Neural cell (in vitro differentiated cells): ENCODE measurements around the gene IFFO2. TPM values are rescaled to one million over a fixed set of nuclear protein-coding genes. Genes with fewer than 3 reads are reported as not detected.

Experiments used
- H2AFZ ChIP-seq: fragments of 200-600, 300-800 bp; sonication (generic), shearing (Covaris generic); 2 replicates; pipeline ENCODE4 v1.6.0; 2014; ENCODE audit warnings: low read depth, mild to moderate bottlenecking, antibody characterized with exemption, low read length, moderate library complexity
- H3F3A ChIP-seq: fragments of 200-600 bp; shearing (Covaris generic); 2 replicates; pipeline ENCODE4 v1.6.1; 2016; ENCODE audit warnings: mild to moderate bottlenecking, moderate library complexity, mixed read lengths, antibody characterized with exemption, low read length; ENCODE audit not compliant: insufficient read depth, poor library complexity, severe bottlenecking
- H3K27ac ChIP-seq: fragments of 200-600, 300-800 bp; sonication (generic), shearing (Covaris generic); 2 replicates; pipeline ENCODE4 v1.5.1; 2014; ENCODE audit warnings: mild to moderate bottlenecking, low read length, moderate library complexity
- H3K27me3 ChIP-seq: fragments of 300-800, 200-600 bp; sonication (generic), shearing (Covaris generic); 2 replicates; pipeline ENCODE4 v1.6.0; 2014; ENCODE audit warnings: mild to moderate bottlenecking, low read depth, low read length, moderate library complexity; ENCODE audit not compliant: insufficient read depth
- H3K36me3 ChIP-seq: fragments of 300-800, 200-600 bp; sonication (generic), shearing (Covaris generic); 2 replicates; pipeline ENCODE4 v1.5.1; 2014; ENCODE audit warnings: mild to moderate bottlenecking, antibody characterized with exemption, low read length, moderate library complexity; ENCODE audit not compliant: insufficient read depth
- H3K4me2 ChIP-seq: fragments of 300-800, 200-600 bp; sonication (generic), shearing (Covaris generic); 2 replicates; pipeline ENCODE4 v1.6.0; 2014; ENCODE audit warnings: mild to moderate bottlenecking, low read length
- H3K4me3 ChIP-seq: fragments of 300-800, 200-600 bp; sonication (generic), shearing (Covaris generic); 2 replicates; pipeline ENCODE4 v1.5.1; 2014; ENCODE audit warnings: mild to moderate bottlenecking, low read length, moderate library complexity
- H3K79me2 ChIP-seq: fragments of 200-600 bp; shearing (Covaris generic); replicated peaks from 2 replicates; pipeline ENCODE4 v1.6.0; 2014; ENCODE audit warnings: mild to moderate bottlenecking, low read length, moderate library complexity; ENCODE audit not compliant: insufficient read depth
- H3K9ac ChIP-seq: fragments of 300-800, 200-600 bp; sonication (generic), shearing (Covaris generic); 2 replicates; pipeline ENCODE4 v1.6.1; 2016; ENCODE audit warnings: mild to moderate bottlenecking, low read length, mixed read lengths
- H3K9me2 ChIP-seq: fragments of 200-600 bp; shearing (Covaris generic); 2 replicates; pipeline ENCODE4 v1.6.1; 2016; ENCODE audit warnings: mild to moderate bottlenecking, low read length, mixed read lengths; ENCODE audit not compliant: insufficient read depth
- H3K9me3 ChIP-seq: fragments of 200-600, 300-800 bp; sonication (generic), shearing (Covaris generic); 2 replicates; pipeline ENCODE4 v1.6.1; 2016; ENCODE audit warnings: mild to moderate bottlenecking, mixed run types, low read length, moderate library complexity, mixed read lengths
- H4K20me1 ChIP-seq: fragments of 200-600 bp; shearing (Covaris generic); 2 replicates; pipeline ENCODE4 v1.6.1; 2016; ENCODE audit warnings: mild to moderate bottlenecking, mixed run types; ENCODE audit not compliant: insufficient read depth
- CTCF ChIP-seq: fragments of 450-650 bp; IDR thresholded peaks from 2 replicates; pipeline ENCODE4 v1.5.1; 2014; ENCODE audit warnings: antibody characterized with exemption, mild to moderate bottlenecking, moderate library complexity; ENCODE audit not compliant: poor library complexity, severe bottlenecking
- EP300 ChIP-seq: fragments of 450-650 bp; conservative IDR thresholded peaks from 2 replicates; pipeline ENCODE4 v1.6.1; 2014; ENCODE audit warnings: antibody characterized with exemption, mild to moderate bottlenecking, moderate library complexity; ENCODE audit not compliant: poor library complexity, severe bottlenecking
- EZH2 ChIP-seq: fragments of 200-600, 300-800 bp; shearing (Covaris generic), sonication (generic); IDR thresholded peaks from 2 replicates; pipeline ENCODE4 v1.6.1; 2014; ENCODE audit warnings: antibody characterized with exemption, low read length, borderline replicate concordance, mild to moderate bottlenecking; ENCODE audit not compliant: insufficient read depth, poor library complexity, severe bottlenecking
- MXI1 ChIP-seq: fragments of 450-650 bp; conservative IDR thresholded peaks from 2 replicates; pipeline ENCODE4 v1.6.1; 2014; ENCODE audit warnings: antibody characterized with exemption, mild to moderate bottlenecking; ENCODE audit not compliant: poor library complexity, severe bottlenecking
- POLR2AphosphoS5 ChIP-seq: IDR thresholded peaks from 2 replicates; pipeline ENCODE4 v1.6.1; 2012
- RAD21 ChIP-seq: fragments of 450-650 bp; conservative IDR thresholded peaks from 2 replicates; pipeline ENCODE4 v1.6.1; 2014; ENCODE audit warnings: antibody characterized with exemption, mild to moderate bottlenecking, moderate library complexity
- REST ChIP-seq: IDR thresholded peaks from 2 replicates; pipeline ENCODE4 v1.6.1; 2012; ENCODE audit warnings: borderline replicate concordance
- SMC3 ChIP-seq: fragments of 450-650 bp; conservative IDR thresholded peaks from 2 replicates; pipeline ENCODE4 v1.6.1; 2014; ENCODE audit warnings: antibody characterized with exemption, mild to moderate bottlenecking, moderate library complexity; ENCODE audit not compliant: poor library complexity
- TAF1 ChIP-seq: IDR thresholded peaks from 2 replicates; pipeline ENCODE4 v1.6.1; 2012; ENCODE audit warnings: low read depth
- polyA plus RNA-seq: library from polyadenylated mRNA; depleted of rRNA; stranded (reverse); fragments of >200 nt; gene quantifications from 2 replicates; pipeline ENCODE4 v1.2.3, GENCODE V29; 2014

The IFFO2 gene
- polyA plus RNA-seq, 1 donor from 2014 or later = 2.6 TPM

GRCh38 chr1:19000065-19000464 is 43.6 kb upstream of the IFFO2 start:
- Histone ChIP-seq H3K27me3 (no peaks in the 10 kb centered on the region), H3K4me2 (no peak overlapping the region), H3K4me3 (no peak overlapping the region), H4K20me1 (no peaks in the 10 kb centered on the region), H3K79me2 (no peaks in the 10 kb centered on the region), H2AFZ (no peak overlapping the region), H3F3A (no peaks in the 10 kb centered on the region), H3K9me2 (no peaks in the 10 kb centered on the region), H3K36me3 (no peaks in the 10 kb centered on the region), H3K27ac (no peak overlapping the region), H3K9ac (no peak overlapping the region), H3K9me3 (peaks cover 6% of the 10 kb centered on the region)
- TF ChIP-seq SMC3 = no peak
- TF ChIP-seq EZH2 = no peak
- no peak for TF ChIP-seq MXI1
- TF ChIP-seq REST = no peak
- TF ChIP-seq EP300 = no peak
- no peak for TF ChIP-seq CTCF
- TF ChIP-seq TAF1 = no peak
- no peak for TF ChIP-seq RAD21
- no peak for TF ChIP-seq POLR2AphosphoS5

- Histone ChIP-seq H3K4me3 (no peak overlapping the region), H3K79me2 (no peaks in the 10 kb centered on the region)
- TF ChIP-seq MXI1 = no peak
- no peak for TF ChIP-seq POLR2AphosphoS5
- TF ChIP-seq TAF1 = no peak
- TF ChIP-seq CTCF = no peak
- no peak for TF ChIP-seq REST
- TF ChIP-seq EZH2 = no peak
- no peak for TF ChIP-seq RAD21
- no peak for TF ChIP-seq EP300
- no peak for TF ChIP-seq SMC3
Observed at GRCh38 chr1:18999359-18999758, 42.9 kb upstream of the IFFO2 start.

More at GRCh38 chr1:18999359-18999758, 42.9 kb upstream of the IFFO2 start:
- no peak overlapping the region for H3K27ac ChIP-seq
- no peaks in the 10 kb centered on the region for H3K36me3 ChIP-seq
- no peaks in the 10 kb centered on the region for H4K20me1 ChIP-seq
- H3F3A ChIP-seq = no peaks in the 10 kb centered on the region
- no peak overlapping the region for H2AFZ ChIP-seq
- H3K9me2 ChIP-seq = no peaks in the 10 kb centered on the region
- H3K4me2 ChIP-seq = no peak overlapping the region
- H3K27me3 ChIP-seq = no peaks in the 10 kb centered on the region
- peaks cover 6% of the 10 kb centered on the region for H3K9me3 ChIP-seq
- H3K9ac ChIP-seq = no peak overlapping the region
